Kidney epithelial cell (primary cell): ENCODE measurements around the gene CNDP2. TPM values are rescaled to one million over a fixed set of nuclear protein-coding genes. Genes with fewer than 3 reads are reported as not detected.

ENCODE experiments used
- DNase-seq: peaks from one replicate; pipeline ENCODE4 v3.0.0-alpha.2; 2010; ENCODE audit warnings: low read depth
- H3K27me3 ChIP-seq: 2 replicates; pipeline ENCODE4 v1.6.0; 2011; ENCODE audit warnings: low read length; ENCODE audit not compliant: control insufficient read depth, insufficient read depth
- H3K36me3 ChIP-seq: 2 replicates; pipeline ENCODE4 v1.5.1; 2011; ENCODE audit warnings: low read length; ENCODE audit not compliant: control insufficient read depth, insufficient read depth
- H3K4me3 ChIP-seq: 2 replicates; pipeline ENCODE4 v1.5.1; 2011; ENCODE audit warnings: low read depth, mild to moderate bottlenecking, control low read depth, low read length
- total RNA-seq: library from RNA; depleted of rRNA; stranded (reverse); fragments of >200 nt; gene quantifications from 2 replicates; pipeline ENCODE4 v1.2.3, GENCODE V29; 2015
- TF ChIP-seq, protein P1 (sequence below): IDR thresholded peaks from 2 replicates; pipeline ENCODE4 v1.5.1; 2011; ENCODE audit warnings: mild to moderate bottlenecking, moderate library complexity, low read length, control low read depth, inconsistent platforms; ENCODE audit not compliant: insufficient read depth, poor library complexity, severe bottlenecking

Gene CNDP2
- 178 and 225 TPM in 2 replicates for total RNA-seq

DNA sequence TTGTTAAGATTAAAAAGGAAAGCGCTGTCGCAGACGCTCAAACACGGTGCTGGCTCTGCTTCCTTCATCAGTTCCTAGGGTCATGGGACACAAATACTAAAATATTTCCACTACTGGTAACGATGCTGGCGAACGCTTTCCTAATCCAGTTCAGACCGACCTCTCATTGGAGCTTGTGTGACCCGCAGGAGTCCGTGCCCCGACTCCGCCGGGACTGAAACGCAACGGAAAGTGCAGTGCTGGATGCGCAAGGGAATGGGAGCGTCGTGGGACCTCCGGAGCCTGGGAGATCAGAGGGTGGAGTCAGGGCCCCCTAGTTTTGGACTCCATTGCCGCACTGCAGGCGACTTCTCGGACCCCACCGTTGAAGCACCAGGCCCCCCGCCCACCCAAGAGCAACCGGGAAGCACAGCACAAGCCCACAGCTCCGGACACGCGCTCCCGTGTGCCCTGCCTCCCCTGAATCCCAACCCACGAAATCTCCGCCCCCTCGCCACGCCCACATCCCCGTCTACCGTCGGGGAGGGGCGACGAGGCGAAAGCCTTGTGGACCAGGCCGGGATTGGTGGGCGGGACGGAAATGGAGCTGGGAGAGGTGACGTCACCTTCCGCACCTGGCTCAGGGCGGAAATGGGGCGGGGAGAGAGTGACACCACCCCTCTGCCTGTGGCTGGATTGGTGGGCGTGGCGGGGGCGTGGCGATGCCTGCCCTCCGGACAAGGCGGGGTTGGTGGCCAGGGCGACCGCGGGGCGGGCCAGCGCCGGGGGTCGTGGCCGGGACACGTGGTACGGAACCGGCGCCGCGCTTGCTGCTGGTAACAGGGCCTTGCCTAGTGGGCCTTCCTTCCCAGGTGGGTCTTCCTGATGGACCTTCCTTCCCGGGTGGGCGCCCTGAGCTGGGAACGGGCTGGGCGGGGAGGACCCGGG lies at the start of gene CNDP2:
Gene CNDP2, plus strand, starts transcription at position 783 of the 927 bp plus-strand sequence. CDS start 3,611 bp downstream, outside the sequence.
- TF ChIP-seq, protein P1, sequence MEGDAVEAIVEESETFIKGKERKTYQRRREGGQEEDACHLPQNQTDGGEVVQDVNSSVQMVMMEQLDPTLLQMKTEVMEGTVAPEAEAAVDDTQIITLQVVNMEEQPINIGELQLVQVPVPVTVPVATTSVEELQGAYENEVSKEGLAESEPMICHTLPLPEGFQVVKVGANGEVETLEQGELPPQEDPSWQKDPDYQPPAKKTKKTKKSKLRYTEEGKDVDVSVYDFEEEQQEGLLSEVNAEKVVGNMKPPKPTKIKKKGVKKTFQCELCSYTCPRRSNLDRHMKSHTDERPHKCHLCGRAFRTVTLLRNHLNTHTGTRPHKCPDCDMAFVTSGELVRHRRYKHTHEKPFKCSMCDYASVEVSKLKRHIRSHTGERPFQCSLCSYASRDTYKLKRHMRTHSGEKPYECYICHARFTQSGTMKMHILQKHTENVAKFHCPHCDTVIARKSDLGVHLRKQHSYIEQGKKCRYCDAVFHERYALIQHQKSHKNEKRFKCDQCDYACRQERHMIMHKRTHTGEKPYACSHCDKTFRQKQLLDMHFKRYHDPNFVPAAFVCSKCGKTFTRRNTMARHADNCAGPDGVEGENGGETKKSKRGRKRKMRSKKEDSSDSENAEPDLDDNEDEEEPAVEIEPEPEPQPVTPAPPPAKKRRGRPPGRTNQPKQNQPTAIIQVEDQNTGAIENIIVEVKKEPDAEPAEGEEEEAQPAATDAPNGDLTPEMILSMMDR = no peak
- peak; percentile 89 for DNase-seq
- H3K27me3 ChIP-seq = no peaks in the 10 kb centered on the region
- no peaks in the 10 kb centered on the region for H3K36me3 ChIP-seq
- peak within 1 kb of the TSS; percentile 83 for H3K4me3 ChIP-seq

DNA sequence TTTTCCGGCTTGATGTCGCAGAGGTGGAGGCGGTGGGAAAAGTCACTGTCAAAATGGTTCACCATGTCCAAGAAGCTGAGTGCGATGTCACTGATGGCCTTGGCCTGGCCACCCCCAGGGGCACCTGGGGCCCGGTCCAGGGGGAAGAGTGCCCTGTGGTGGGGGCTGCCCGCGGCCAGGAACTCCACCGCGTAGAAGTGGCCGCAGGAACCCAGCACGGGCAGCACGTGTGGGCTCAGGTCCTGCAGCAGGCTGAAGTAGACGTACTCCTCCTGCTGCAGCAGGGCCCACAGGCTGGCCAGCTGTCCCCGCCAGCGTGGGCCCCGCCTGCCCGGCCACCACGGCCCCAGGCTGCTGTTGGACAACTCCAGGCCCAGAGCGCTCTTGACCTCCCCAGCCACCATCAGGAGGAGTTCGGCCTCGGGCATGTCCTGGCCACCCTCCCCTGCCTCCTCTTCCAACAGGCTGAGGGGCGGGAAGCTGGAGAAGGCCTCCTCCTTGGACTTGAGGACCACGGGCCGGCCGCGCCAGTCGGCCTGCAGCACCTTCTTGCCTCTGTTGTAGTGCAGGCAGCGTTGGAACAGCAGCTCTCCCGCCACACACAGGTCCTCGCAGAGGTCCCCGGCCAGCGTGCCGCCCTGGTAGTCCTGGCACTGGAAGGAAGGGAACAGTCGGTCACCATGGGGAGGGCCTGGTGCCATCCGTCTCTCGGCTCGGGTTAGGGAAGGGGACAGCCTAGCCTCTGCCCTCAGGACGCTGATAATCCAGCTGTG lies 49.3 kb upstream of the CNDP2 start:
- no peak for DNase-seq
- Histone ChIP-seq H3K27me3 (peaks cover 13% of the 10 kb centered on the region), H3K36me3 (no peaks in the 10 kb centered on the region), H3K4me3 (no peak overlapping the region)
- TF ChIP-seq, protein P1 = no peak

DNA sequence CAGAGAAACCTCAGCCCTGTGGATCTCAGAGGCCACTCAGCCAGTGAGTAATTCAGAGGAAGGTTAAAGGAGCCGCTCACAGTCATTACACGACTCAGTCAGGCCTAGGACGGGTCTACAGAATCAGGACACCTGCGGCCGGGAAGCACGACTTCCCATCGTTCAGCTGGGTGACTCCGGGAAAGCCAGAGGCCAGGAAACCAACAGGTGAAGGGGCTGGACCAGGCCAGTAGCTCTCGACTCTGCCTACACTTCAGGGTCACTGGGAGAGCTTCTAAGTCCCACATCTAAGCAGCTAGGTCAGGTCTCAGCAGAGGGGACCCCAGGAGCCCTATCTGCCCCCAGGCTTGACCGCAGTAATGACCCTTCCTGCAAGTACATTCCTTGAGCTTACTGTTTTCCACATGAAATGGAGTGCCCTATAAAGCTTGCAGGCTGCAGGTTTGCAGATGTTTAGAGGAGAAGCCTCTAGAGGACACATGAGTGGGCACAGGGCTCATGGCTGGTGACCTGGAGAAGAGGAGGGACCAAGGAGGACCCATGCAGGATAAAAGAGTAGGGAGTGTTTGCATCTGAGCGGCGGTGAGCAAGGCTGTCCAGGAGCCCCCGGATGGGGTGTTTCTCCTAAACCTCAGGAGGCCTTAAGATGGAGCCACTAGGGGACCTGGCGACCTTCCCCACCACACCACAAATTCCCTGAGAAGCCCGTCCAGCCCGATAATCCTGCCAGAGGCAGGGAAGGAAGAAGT lies 48.6 kb upstream of the CNDP2 start:
- H3K27me3 ChIP-seq = peaks cover 13% of the 10 kb centered on the region
- no peak overlapping the region for H3K4me3 ChIP-seq
- DNase-seq = no peak
- no peaks in the 10 kb centered on the region for H3K36me3 ChIP-seq
- TF ChIP-seq, protein P1 = no peak

DNA sequence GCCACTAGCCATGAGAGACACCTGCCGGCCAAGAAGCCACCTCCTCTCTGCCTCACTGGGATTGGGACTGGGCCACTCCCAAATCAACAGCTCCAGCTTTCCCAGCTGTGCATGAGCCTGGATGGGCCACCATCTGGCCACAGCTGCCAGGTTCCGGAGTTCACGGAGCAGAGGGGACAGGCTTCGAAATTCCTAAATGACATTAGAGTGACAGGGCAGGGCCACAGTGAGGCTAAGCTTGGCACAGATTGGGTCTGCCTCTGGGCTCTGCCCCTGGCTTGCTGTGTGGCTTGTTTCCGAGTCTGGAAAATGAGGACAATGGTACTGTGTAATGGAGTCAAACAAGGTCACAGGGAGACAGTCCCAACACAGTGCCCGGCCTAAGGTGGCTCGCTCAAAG lies 45.5 kb upstream of the CNDP2 start:
- H3K36me3 ChIP-seq = no peaks in the 10 kb centered on the region
- no peak for DNase-seq
- H3K27me3 ChIP-seq = peaks cover 14% of the 10 kb centered on the region
- no peak overlapping the region for H3K4me3 ChIP-seq
- TF ChIP-seq, protein P1 = no peak

DNA sequence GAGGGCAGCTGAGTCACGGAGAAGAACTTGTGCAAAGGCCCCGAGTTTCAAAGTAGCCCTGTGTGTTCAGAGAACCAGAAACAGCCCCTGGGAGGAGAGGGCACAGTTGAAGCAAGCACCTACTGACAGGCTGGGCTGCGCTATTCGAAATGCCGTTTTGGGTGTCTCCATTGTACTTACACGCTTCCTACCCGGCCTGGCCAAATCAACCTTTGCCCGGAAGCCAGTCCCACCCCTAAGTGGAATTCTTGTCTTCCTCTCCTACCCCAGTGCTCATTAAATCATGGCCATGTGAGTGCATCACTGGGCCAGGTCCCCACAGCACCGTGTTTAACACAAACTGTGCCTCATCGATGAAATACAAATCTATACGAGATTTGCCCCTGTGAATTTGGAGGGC lies 45.0 kb upstream of the CNDP2 start:
- DNase-seq = no peak
- TF ChIP-seq, protein P1 = no peak
- peaks cover 16% of the 10 kb centered on the region for H3K27me3 ChIP-seq

More for the DNA sequence above, 45.0 kb upstream of the CNDP2 start:
- H3K4me3 ChIP-seq = no peak overlapping the region
- no peaks in the 10 kb centered on the region for H3K36me3 ChIP-seq
